22Rv1 (cell line): ENCODE results near the gene PDK3.

Source experiments
- CTCF ChIP-seq: fragments of 450-650 bp; IDR thresholded peaks from 2 replicates; pipeline ENCODE4 v1.5.1; 2017; ENCODE audit warnings: mild to moderate bottlenecking
- ZFX ChIP-seq: fragments of 450-650 bp; IDR thresholded peaks from 2 replicates; pipeline ENCODE4 v1.6.1; 2017; ENCODE audit warnings: antibody characterized with exemption, borderline replicate concordance

- TF ChIP-seq CTCF (no peak), ZFX (no peak)
Observed at GRCh38 chrX:24520472-24520871, 55.4 kb downstream of the PDK3 start.
